Suprapubic skin (tissue), 4 donors: ENCODE results near the gene HSD11B1L.

Experiments
- POLR2A ChIP-seq, 2 donors: fragments of 450-650 bp; IDR thresholded peaks; one replicate each; pipeline ENCODE4 v1.6.1; 2017; ENCODE audit warnings: antibody characterized with exemption in 2 of 2, mild to moderate bottlenecking in 2 of 2, moderate library complexity in 2 of 2
- POLR2AphosphoS5 ChIP-seq, 3 donors: sonication (generic); formaldehyde crosslinking; IDR thresholded peaks; one replicate each; pipeline ENCODE4 v1.6.1; 2017; ENCODE audit warnings: antibody characterized with exemption in 3 of 3
- TF ChIP-seq, protein P1 (sequence below), 2 donors: fragments of 200-600 bp in 1 of 2; fragments of 450-650 bp in 1 of 2; sonication (generic) in 1 of 2; IDR thresholded peaks; one replicate each; pipeline ENCODE4 v1.5.1; 2016 to 2019; ENCODE audit warnings: antibody characterized with exemption in 2 of 2, mild to moderate bottlenecking in 1 of 2, moderate library complexity in 1 of 2

DNA sequence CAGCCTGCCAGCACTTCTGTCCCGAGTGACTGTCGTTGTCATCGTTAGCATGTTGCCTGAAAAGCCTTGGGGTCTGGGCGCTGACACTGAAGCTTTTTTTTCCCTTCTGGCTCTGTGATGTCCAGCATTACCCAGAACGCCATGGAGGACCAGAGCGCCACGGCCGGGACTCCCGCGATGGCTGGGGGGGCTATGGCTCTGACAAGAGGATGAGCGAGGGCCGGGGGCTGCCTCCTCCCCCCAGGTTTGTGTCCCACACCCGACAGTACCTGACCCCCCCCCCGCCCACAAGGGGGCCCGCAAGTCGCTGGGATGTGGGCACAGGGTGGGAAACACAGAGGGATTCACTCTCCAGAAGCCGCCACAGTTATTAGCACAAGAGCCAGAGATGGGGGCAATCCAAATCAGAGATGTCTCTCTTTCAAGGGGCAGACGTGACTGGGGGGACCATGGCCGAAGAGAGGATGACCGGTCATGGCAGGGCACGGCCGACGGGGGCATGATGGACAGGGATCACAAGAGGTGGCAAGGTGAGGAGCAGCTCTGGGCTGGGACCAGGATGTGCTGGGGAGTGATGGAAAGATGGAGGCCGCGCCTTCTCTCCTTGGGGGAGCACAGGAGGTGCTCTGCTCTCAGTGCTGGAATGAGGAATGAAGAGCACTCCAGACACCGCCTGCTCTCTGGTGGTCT lies 13.8 kb upstream of the HSD11B1L start:
- TF ChIP-seq, protein P1, sequence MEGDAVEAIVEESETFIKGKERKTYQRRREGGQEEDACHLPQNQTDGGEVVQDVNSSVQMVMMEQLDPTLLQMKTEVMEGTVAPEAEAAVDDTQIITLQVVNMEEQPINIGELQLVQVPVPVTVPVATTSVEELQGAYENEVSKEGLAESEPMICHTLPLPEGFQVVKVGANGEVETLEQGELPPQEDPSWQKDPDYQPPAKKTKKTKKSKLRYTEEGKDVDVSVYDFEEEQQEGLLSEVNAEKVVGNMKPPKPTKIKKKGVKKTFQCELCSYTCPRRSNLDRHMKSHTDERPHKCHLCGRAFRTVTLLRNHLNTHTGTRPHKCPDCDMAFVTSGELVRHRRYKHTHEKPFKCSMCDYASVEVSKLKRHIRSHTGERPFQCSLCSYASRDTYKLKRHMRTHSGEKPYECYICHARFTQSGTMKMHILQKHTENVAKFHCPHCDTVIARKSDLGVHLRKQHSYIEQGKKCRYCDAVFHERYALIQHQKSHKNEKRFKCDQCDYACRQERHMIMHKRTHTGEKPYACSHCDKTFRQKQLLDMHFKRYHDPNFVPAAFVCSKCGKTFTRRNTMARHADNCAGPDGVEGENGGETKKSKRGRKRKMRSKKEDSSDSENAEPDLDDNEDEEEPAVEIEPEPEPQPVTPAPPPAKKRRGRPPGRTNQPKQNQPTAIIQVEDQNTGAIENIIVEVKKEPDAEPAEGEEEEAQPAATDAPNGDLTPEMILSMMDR (IDR thresholded peaks at IDR 0.05), result no peak
- TF ChIP-seq POLR2AphosphoS5 (IDR thresholded peaks at IDR 0.05), result no peak
- no peak for TF ChIP-seq POLR2A (IDR thresholded peaks at IDR 0.05)
